Activated naive CD8-positive, alpha-beta T cell (primary cell): ENCODE measurements around the gene CIBAR2.
"Not testable (repeated sequence)": the region's sequence is repeated elsewhere in the genome, so short reads cannot be mapped to it uniquely, and the experiment has no call there.

Experiments used
- H3K27ac Mint-ChIP-seq: one replicate; pipeline ENCODE4 v1.8.0; 2021; ENCODE audit warnings: mixed read lengths
- H3K27me3 Mint-ChIP-seq: one replicate; pipeline ENCODE4 v1.8.0; 2021; ENCODE audit warnings: mixed read lengths
- H3K36me3 Mint-ChIP-seq: one replicate; pipeline ENCODE4 v1.8.0; 2021; ENCODE audit warnings: mixed read lengths
- H3K4me1 Mint-ChIP-seq: one replicate; pipeline ENCODE4 v1.8.0; 2021; ENCODE audit warnings: low read depth, mixed read lengths
- H3K4me3 Mint-ChIP-seq: one replicate; pipeline ENCODE4 v1.8.0; 2021; ENCODE audit warnings: mild to moderate bottlenecking, mixed read lengths
- H3K9me3 Mint-ChIP-seq: one replicate; pipeline ENCODE4 v1.8.0; 2021; ENCODE audit warnings: low read depth, mixed read lengths

The CIBAR2 gene

GRCh38 chr16:85062323-85062722 lies 49.9 kb downstream of the CIBAR2 start:
- Mint-ChIP-seq H3K9me3 (no peaks in the 10 kb centered on the region), H3K4me1 (peaks cover 34% of the 10 kb centered on the region), H3K36me3 (no peaks in the 10 kb centered on the region), H3K4me3 (no peak overlapping the region), H3K27me3 (no peaks in the 10 kb centered on the region), H3K27ac (no peak overlapping the region)

DNA sequence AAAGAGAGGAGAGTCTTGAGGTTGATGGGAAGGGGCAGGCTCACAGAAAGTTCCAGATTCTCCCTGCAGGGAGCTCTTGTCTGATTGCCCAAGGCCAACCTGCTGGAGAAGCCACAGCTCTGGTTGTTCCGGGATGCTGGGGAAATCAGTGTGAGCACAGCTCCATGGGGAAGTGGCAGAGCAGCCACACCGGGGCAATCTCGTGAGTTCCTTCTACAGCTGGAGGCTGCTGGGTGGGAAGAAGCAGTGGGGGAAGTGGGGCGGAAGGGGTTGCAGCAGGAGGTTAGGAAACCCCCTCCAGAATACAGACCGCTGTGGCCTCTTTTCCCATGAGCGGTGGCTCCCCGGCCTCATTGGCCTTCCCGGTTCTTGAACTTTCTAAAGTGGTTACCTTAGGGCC lies 50.7 kb downstream of the CIBAR2 start:
- Mint-ChIP-seq H3K4me3 (no peak overlapping the region), H3K27ac (peak overlapping the region; percentile 61), H3K9me3 (no peaks in the 10 kb centered on the region), H3K36me3 (no peaks in the 10 kb centered on the region), H3K4me1 (peaks cover 42% of the 10 kb centered on the region), H3K27me3 (no peaks in the 10 kb centered on the region)

- H3K27me3 Mint-ChIP-seq: no peaks in the 10 kb centered on the region
- no peak overlapping the region for H3K4me3 Mint-ChIP-seq
- no peaks in the 10 kb centered on the region for H3K36me3 Mint-ChIP-seq
- H3K9me3 Mint-ChIP-seq: no peaks in the 10 kb centered on the region
- H3K27ac Mint-ChIP-seq: peak overlapping the region; percentile 46
- H3K4me1 Mint-ChIP-seq: peaks cover 64% of the 10 kb centered on the region
Measured at GRCh38 chr16:85058909-85059308, 53.4 kb downstream of the CIBAR2 start.

- H3K4me3 Mint-ChIP-seq: no peak overlapping the region
Measured at GRCh38 chr16:85057948-85058347, 54.3 kb downstream of the CIBAR2 start.

DNA sequence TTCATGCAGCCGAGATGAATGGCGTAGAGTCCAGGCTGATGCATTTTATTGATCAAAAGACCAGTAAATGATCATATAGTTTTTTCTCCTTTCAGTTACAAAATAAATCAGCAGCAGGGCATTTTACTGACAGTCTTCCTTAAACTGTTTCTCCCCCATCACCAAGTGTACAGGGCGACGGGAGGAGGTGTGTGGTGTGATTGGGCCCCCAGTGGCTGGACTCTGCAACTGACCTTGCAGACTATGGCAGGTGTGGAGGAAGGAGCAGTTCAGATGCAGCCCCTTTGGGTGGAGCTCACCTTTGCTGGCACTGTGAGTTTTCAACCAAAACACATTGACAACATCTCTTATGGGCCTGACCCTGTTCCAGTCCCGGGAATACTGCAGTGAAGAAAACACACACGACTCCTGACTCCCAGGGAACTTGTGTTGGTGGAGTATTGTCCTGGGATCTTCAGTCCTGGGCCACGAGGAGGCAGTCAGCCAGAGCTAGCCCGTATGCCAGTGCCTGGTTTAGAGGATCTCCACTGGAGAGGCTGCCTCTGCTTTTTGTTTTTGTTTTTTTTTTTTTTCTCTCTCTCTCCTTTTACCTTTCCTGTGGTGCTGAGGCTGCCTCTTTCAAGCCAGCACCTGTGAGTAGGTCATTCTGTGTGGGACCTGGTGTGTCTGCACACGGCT lies 54.9 kb downstream of the CIBAR2 start:
- Mint-ChIP-seq H3K9me3 (no peaks in the 10 kb centered on the region), H3K36me3 (peaks cover 2% of the 10 kb centered on the region), H3K27ac (peak overlapping the region; percentile 91), H3K4me3 (no peak overlapping the region), H3K27me3 (no peaks in the 10 kb centered on the region), H3K4me1 (peaks cover 64% of the 10 kb centered on the region)

More at GRCh38 chr16:85057948-85058347, 54.3 kb downstream of the CIBAR2 start:
- Mint-ChIP-seq H3K27ac (peak overlapping the region; percentile 91), H3K4me1 (peaks cover 69% of the 10 kb centered on the region), H3K36me3 (peaks cover 2% of the 10 kb centered on the region), H3K9me3 (no peaks in the 10 kb centered on the region), H3K27me3 (no peaks in the 10 kb centered on the region)

DNA sequence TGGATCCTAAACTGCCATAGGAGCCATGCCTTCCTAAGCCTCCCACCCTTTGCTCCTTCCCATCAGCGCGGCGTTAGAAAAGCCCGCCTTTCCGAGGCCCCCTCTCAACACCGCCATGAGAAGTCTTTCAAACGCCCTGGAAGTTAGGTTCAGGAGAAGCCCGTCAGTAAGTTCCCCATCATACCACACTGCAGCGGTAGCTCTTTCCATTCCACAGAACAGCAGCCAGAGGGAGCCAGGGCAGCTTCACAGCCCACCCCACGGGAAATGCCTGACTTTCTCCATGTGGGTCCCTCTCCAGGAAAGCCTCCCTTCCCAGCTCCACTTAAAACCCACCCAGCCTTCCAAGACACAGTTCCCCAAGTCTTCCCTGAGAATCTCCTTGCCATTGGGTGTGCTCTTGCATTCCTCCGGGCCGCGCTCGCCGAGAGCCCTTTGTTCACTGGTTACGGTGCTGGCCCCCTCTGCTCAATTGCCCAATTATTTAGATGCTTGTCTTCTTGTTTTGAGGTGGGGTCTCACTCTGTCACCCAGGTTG lies 56.0 kb downstream of the CIBAR2 start:
- peaks cover 57% of the 10 kb centered on the region for H3K4me1 Mint-ChIP-seq
- H3K4me3 Mint-ChIP-seq: peak overlapping the region; percentile 75
- H3K27ac Mint-ChIP-seq: peak overlapping the region; percentile 91
- no peaks in the 10 kb centered on the region for H3K9me3 Mint-ChIP-seq
- H3K27me3 Mint-ChIP-seq: no peaks in the 10 kb centered on the region
- H3K36me3 Mint-ChIP-seq: peaks cover 2% of the 10 kb centered on the region

DNA sequence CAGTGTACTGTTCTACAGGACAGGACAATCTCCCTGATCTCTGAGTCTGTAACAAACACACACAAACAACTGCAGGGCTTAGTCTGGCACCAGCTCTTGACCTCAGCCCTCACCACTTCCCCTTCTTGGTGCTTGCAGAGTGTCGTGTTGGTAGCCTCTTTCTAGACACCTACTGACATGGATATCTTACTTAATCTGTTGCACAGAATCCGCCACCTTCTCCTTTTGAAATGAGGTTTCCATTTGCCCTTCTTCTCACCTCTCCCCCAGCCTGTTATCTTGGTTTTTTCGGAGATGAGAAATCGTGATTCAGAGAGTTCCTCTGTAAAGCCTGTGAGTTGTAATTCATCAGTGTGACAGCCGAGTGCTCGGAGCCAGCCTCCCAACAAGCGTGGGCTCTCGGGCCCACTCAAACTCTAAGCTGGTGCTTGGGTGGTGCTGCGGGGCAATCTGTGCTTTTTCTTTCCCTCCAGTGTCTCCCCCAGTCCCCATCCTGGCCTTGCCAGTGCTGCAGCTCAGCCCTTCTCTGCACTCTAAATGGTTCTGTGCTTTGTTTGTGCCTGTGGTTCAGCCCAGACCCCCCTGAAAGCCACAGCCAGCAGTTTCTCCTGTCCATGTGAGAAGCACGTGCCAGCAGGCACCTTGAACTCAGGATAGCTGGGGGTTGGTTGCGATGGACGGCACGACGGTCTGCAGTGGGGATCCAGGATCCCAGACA lies 56.6 kb downstream of the CIBAR2 start:
- Mint-ChIP-seq H3K27ac (peak overlapping the region; percentile 91), H3K4me1 (peaks cover 60% of the 10 kb centered on the region), H3K9me3 (no peaks in the 10 kb centered on the region), H3K27me3 (no peaks in the 10 kb centered on the region), H3K36me3 (peaks cover 2% of the 10 kb centered on the region), H3K4me3 (peak overlapping the region; percentile 75)

DNA sequence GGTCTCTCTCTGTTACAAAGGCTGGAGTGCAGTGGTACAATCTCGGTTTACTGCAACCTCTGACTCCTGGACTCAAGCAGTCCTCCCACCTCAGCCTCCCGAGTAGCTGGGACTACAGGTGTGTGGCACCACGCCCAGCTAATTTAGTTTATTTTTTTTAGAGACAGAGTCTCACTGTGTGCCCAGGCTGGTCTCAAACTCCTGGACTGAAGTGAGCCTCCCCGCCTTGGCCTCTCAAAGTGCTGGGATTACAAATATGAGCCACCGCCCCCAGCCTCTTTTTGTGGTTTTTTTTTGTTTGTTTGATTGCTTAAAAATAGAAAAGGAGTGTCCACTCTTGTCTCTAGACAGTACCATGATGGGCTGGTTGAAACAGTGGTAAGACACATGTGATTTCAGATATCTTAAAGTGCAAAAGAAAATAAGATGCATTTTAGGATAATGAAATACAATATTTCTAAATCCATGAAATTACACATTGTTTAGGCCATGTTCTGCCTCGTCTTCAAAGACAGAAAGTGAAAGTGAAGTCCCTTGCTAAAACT lies 57.3 kb downstream of the CIBAR2 start:
- Mint-ChIP-seq H3K36me3 (peaks cover 4% of the 10 kb centered on the region), H3K27me3 (no peaks in the 10 kb centered on the region), H3K9me3 (no peaks in the 10 kb centered on the region), H3K27ac (peak overlapping the region; percentile 91), H3K4me1 (peaks cover 63% of the 10 kb centered on the region), H3K4me3 (peak overlapping the region; percentile 75)

GRCh38 chr16:85054321-85054720 lies 58.0 kb downstream of the CIBAR2 start:
- Mint-ChIP-seq H3K4me1 (peaks cover 70% of the 10 kb centered on the region), H3K27ac (peak overlapping the region; percentile 91)
- not testable (repeated sequence) for H3K27me3 Mint-ChIP-seq, H3K9me3 Mint-ChIP-seq, H3K36me3 Mint-ChIP-seq, H3K4me3 Mint-ChIP-seq

DNA sequence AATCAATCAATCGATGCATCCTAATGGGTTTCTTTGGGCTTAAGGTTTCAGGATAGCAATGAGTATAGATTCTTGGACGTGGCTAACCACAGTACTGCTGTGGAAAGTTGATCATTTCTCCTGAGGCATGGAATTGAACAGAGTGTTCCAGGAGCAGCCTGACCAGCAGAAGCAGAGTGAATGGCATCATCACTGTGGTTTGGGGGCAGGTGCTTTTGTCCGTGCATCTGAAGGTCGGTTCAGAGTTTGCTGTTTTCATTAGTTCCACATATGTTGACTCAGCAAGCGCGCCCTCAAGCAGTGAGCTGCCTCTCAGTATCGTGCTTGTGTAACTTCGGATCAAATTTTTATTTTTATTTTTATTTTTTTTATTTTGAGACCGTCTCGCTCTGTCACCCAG lies 59.7 kb downstream of the CIBAR2 start:
- no peak overlapping the region for H3K4me3 Mint-ChIP-seq
- H3K27ac Mint-ChIP-seq: no peak overlapping the region
- no peaks in the 10 kb centered on the region for H3K27me3 Mint-ChIP-seq
- H3K9me3 Mint-ChIP-seq: no peaks in the 10 kb centered on the region
- H3K4me1 Mint-ChIP-seq: peaks cover 69% of the 10 kb centered on the region
- H3K36me3 Mint-ChIP-seq: peaks cover 7% of the 10 kb centered on the region

GRCh38 chr16:85051683-85052082 lies 60.6 kb downstream of the CIBAR2 start:
- H3K4me3 Mint-ChIP-seq: peak overlapping the region; percentile 17
- H3K27ac Mint-ChIP-seq: peak overlapping the region; percentile 73
- peaks cover 69% of the 10 kb centered on the region for H3K4me1 Mint-ChIP-seq
- H3K9me3 Mint-ChIP-seq: no peaks in the 10 kb centered on the region
- peaks cover 7% of the 10 kb centered on the region for H3K36me3 Mint-ChIP-seq
- no peaks in the 10 kb centered on the region for H3K27me3 Mint-ChIP-seq

DNA sequence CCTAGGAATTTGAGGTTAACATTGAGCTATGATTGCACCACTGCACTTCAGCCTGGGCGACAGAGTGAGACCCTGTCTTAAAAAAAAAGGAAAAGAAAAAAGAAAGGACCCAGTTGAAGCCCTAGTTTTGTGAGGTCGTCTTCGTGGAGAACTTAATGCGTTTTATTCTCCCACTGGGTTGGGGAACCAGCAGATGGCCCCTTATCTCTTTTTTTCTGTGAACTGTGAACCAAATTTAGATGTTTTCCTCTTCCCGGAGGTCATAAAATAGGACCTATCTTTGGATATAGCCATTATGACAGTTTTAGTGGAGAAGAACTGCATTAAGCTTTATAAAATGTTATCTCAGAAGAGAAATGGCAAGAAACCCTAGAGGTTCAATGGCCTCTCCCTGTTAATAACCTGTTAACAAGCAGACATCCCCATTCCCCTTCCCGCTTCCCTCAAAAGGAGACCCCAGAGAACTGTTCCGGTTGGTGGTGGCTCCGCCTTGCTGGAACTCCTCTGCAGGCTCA lies 61.1 kb downstream of the CIBAR2 start:
- Mint-ChIP-seq H3K4me3 (no peak overlapping the region), H3K27me3 (no peaks in the 10 kb centered on the region), H3K9me3 (no peaks in the 10 kb centered on the region), H3K4me1 (peaks cover 69% of the 10 kb centered on the region), H3K27ac (peak overlapping the region; percentile 73), H3K36me3 (peaks cover 10% of the 10 kb centered on the region)

DNA sequence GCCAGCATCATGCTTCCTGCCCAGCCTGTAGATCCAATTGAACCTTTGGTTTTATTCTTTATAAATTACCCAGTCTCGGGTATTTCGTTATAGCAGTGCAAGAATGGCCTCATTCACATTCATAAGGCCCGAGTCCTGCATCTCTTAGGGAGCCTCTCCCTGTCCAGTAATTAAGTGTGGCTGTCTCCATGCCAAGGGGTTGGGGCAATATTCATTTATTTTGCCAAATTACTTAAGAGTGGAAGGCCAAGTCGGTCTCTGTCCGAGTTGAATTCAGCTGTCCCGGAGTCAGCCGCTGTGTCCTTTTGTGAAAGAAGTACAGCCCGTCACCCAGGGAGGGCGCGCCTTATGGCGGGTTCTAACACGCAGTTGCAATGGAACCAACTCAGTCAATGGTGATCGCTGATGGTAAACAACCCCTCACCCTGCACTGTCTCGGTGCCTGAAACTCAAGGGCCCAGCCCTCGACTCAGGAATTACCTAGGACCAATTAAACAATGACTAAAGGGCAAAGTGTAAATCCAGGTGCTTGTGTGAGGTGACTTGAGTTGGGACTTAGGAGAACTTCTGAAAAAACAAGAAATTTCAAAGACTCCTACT lies 62.5 kb downstream of the CIBAR2 start:
- Mint-ChIP-seq H3K27ac (peak overlapping the region; percentile 34), H3K36me3 (peaks cover 12% of the 10 kb centered on the region), H3K27me3 (no peaks in the 10 kb centered on the region), H3K4me3 (no peak overlapping the region), H3K9me3 (no peaks in the 10 kb centered on the region), H3K4me1 (peaks cover 61% of the 10 kb centered on the region)

- Mint-ChIP-seq H3K4me3 (no peak overlapping the region), H3K9me3 (no peaks in the 10 kb centered on the region), H3K27me3 (no peaks in the 10 kb centered on the region), H3K27ac (no peak overlapping the region), H3K4me1 (peaks cover 55% of the 10 kb centered on the region), H3K36me3 (peaks cover 13% of the 10 kb centered on the region)
Measured at GRCh38 chr16:85048921-85049562, 63.2 kb downstream of the CIBAR2 start.
